ENCODE data around the gene NEK8. TPM values are rescaled to one million over a fixed set of nuclear protein-coding genes. Genes with fewer than 3 reads are reported as not detected.

Gene NEK8
- total and polyA plus RNA-seq, 9 of the 15 experiments (the other 6 are each of a cell fraction or from before 2014, with no cell fraction given) = 0.98 to 16.6 (median 4.6) TPM

DNA sequence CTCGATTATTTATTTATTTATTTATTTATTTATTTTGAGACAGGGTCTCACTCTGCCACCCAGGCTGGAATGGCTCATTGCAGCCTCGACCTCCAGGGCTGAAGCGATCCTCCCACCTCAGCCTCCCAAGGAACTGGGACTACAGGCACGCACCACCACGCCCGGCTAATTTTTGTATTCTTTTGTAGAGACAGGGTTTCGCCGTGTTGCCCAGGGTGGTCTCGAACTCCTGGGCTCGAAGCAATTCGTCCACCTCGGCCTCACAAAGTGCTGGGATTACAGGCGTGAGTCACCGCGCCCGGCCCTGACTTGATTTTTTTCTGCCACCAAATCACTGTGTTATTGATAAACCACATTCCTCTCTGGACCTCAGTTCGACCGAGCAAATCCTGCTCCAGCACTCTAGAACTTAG is 9.6 kb upstream of the NEK8 start (continued):
- TF ChIP-seq NBN (IDR thresholded peaks at IDR 0.05; ENCODE audit: low read depth) (0 out of 2 replicates have a peak, but pooled peaks have one; percentile 85), CEBPG (CRISPR knock-in tag; IDR thresholded peaks at IDR 0.05) (no peak), CEBPG (tag; conservative IDR thresholded peaks at IDR 0.05 in 1 of 2, IDR thresholded peaks at IDR 0.05 in 1 of 2) (no peak), JUND (IDR thresholded peaks at IDR 0.05; ENCODE audit: borderline replicate concordance, low read depth, low read length) (peak; percentile 72), JUND (tag; IDR thresholded peaks at IDR 0.05; ENCODE audit: borderline replicate concordance, low read depth, low read length) (peak; percentile 69; the same call in 2 of the 3 replicates), HDAC1 (IDR thresholded peaks at IDR 0.05) (peak in 1 of 2 experiments; percentile 98; a peak in 2 of 4 replicates), HMGXB4 (CRISPR knock-in tag; IDR thresholded peaks at IDR 0.05) (no peak), BHLHE40 (IDR thresholded peaks at IDR 0.05; ENCODE audit: low read length) (0 out of 2 replicates have a peak, but pooled peaks have one; percentile 11), RREB1 (CRISPR knock-in tag; IDR thresholded peaks at IDR 0.05) (no peak), RHOXF2B (CRISPR knock-in tag; conservative IDR thresholded peaks at IDR 0.05) (no peak; the same call in 1 of the 2 replicates), SMARCE1 (IDR thresholded peaks at IDR 0.05) (peak; percentile 73; the same call in 1 of the 2 replicates)

Data from K562 (cell line).